ENCODE results near the gene ENTR1. TPM values are rescaled to one million over a fixed set of nuclear protein-coding genes. Genes with fewer than 3 reads are reported as not detected.

ENTR1 gene
- total RNA-seq, 4 donors from 2014 or later: 37.4 to 93.0 (median 49.7) TPM

- no peak for DNase-seq (ENCODE audit: low spot score in 2 of 2)
- 85% methylated on average over 17 of the region's 18 CpGs for WGBS
- Histone ChIP-seq H3K4me3 (no peak overlapping the region), H3K4me1 (peaks cover 30% of the 10 kb centered on the region), H3K36me3 (peaks cover 55% of the 10 kb centered on the region), H3K9me3 (no peaks in the 10 kb centered on the region), H3K27me3 (no peaks in the 10 kb centered on the region), H3K27ac (no peak overlapping the region)
- no peak for TF ChIP-seq POLR2A (IDR thresholded peaks at IDR 0.05)
- TF ChIP-seq POLR2AphosphoS5 (IDR thresholded peaks at IDR 0.05): no peak
- TF ChIP-seq EP300 (IDR thresholded peaks at IDR 0.05): no peak
- TF ChIP-seq CTCF (IDR thresholded peaks at IDR 0.05): no peak
Measured at GRCh38 chr9:136401173-136401922, 9.1 kb downstream of the ENTR1 start.

- Histone ChIP-seq H3K4me3 (peak within 1 kb of the TSS; percentile 87), H3K9me3 (no peaks in the 10 kb centered on the region), H3K36me3 (peaks cover 56% of the 10 kb centered on the region), H3K27me3 (no peaks in the 10 kb centered on the region), H3K27ac (no peak within 1 kb of the TSS), H3K4me1 (peaks cover 29% of the 10 kb centered on the region)
- TF ChIP-seq POLR2AphosphoS5 (IDR thresholded peaks at IDR 0.05) (no peak), CTCF (IDR thresholded peaks at IDR 0.05) (peak; percentile 91 to 99), POLR2A (IDR thresholded peaks at IDR 0.05) (no peak)
- WGBS: 15% methylated on average over 12 of the region's 71 CpGs
- peak; percentile 82 to 86 for DNase-seq (ENCODE audit: low spot score in 2 of 2)
Measured at GRCh38 chr9:136400038-136400834, 10.2 kb downstream of the ENTR1 start, which contains the start of gene SNAPC4. Gene SNAPC4 (minus strand): TSS chr9:136400170. CDS start chr9:136398428, 1,742 bp downstream.

DNA sequence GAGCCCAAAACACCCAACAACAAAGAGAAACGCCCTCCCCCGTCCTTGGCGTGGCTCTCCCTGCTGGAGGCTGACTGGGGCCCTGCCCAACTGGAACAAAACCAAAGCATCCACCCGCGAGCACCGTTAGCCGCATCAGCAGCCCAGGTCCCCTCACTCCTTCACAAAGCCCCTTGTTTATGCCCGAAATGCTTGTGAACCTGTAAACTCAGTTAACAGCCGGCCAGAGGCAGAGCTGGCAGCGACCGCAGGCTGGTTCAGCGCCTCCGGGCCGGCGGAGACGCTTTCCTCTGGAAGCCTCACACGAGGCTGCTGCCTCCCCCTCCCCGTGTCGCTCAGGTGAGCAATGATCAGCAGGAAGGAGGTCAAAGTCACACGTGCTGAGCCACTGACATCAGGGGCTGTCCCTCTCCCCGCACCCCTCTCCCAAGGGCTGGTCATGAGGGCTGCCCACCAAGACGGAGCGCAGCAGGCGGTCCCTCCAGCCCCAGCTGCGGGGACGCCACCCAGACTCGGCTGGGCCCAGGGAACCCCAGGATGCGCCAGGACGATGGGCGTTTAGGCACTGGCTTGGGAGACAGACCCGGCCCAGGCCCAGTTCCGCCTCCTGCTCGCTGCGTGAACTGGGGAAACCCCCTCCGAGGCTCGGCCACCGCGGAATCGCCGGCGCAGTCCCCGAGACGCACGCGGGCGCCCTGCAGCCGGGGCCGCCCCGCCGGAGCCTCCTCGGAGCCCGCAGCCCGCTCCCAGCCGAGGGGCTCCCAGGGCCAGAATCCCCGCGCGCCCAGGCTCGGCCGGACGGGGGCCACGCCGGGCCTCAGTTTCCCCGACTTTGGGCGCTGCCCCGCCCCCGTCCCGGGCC lies 11.0 kb downstream of the ENTR1 start:
- no peaks in the 10 kb centered on the region for H3K27me3 ChIP-seq
- peaks cover 56% of the 10 kb centered on the region for H3K36me3 ChIP-seq
- TF ChIP-seq CTCF (IDR thresholded peaks at IDR 0.05): no peak
- no peak for TF ChIP-seq EP300 (IDR thresholded peaks at IDR 0.05)
- no peak for TF ChIP-seq POLR2A (IDR thresholded peaks at IDR 0.05)
- peak in 1 of 2 donors; percentile 66 for DNase-seq (ENCODE audit: low spot score in 2 of 2)
- WGBS: 3% methylated on average over 16 of the region's 67 CpGs
- H3K4me3 ChIP-seq: peak overlapping the region; percentile 87
- H3K4me1 ChIP-seq: peaks cover 22% of the 10 kb centered on the region
- H3K27ac ChIP-seq: no peak overlapping the region
- no peaks in the 10 kb centered on the region for H3K9me3 ChIP-seq

DNA sequence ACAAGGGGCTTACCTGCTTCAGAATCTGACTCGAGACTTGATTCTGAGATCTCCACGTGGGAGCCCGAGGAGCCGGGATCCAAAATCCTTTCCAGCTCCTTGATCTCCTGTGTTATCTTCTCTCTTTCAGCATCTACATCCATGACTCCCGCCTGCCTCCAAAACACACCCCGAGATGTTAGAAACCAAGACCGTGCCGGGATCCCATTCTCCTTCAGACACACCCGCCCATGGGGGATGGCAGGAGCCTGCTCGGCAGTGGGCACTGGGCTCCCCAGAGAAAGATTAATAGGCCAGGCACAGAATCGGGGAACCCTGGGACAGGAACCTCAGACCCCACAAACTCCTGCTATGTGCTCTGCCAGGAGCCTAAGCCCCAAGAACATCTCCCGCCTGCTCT lies 12.1 kb downstream of the ENTR1 start:
- Histone ChIP-seq H3K27me3 (no peaks in the 10 kb centered on the region), H3K36me3 (peaks cover 56% of the 10 kb centered on the region), H3K27ac (no peak overlapping the region), H3K4me3 (no peak overlapping the region), H3K9me3 (no peaks in the 10 kb centered on the region), H3K4me1 (peaks cover 22% of the 10 kb centered on the region)
- WGBS: 92% methylated on average over 11 of the region's 12 CpGs
- no peak for TF ChIP-seq EP300 (IDR thresholded peaks at IDR 0.05)
- no peak for TF ChIP-seq POLR2A (IDR thresholded peaks at IDR 0.05)
- TF ChIP-seq CTCF (IDR thresholded peaks at IDR 0.05): no peak
- no peak for TF ChIP-seq POLR2AphosphoS5 (IDR thresholded peaks at IDR 0.05)
- peak in 1 of 2 donors; percentile 53 for DNase-seq (ENCODE audit: low spot score in 2 of 2)
